Suprapubic skin (tissue), 3 donors: ENCODE measurements around the gene JDP2.

Experiments used
- EP300 ChIP-seq: sonication (generic); formaldehyde crosslinking; IDR thresholded peaks from one replicate; pipeline ENCODE4 v1.6.1; 2017; ENCODE audit warnings: antibody characterized with exemption
- TF ChIP-seq, protein P1 (sequence below), 2 donors: fragments of 200-600 bp in 1 of 2; fragments of 450-650 bp in 1 of 2; sonication (generic) in 1 of 2; IDR thresholded peaks; one replicate each; pipeline ENCODE4 v1.5.1; 2016 to 2019; ENCODE audit warnings: antibody characterized with exemption in 2 of 2, mild to moderate bottlenecking in 1 of 2, moderate library complexity in 1 of 2

DNA sequence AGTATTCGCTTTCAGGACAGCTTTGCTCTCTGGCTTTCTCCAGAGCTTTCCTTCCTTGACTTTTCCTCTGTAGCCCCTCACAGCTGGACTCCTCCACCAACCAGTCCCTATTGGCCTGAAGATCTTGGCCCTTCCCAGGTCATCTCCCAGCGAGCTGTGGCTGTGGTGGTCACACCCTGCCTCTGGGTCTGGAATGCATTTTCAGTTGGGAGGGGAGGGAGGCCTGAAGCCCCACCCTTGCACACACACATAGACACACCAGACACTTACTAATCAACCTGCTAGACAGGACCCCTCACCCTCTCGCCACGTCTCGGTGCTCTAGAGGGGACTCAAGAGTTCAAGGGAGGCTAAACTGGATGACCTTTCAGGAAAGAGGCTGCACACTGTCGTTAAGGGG, 13.9 kb downstream of the JDP2 start:
- TF ChIP-seq, protein P1, sequence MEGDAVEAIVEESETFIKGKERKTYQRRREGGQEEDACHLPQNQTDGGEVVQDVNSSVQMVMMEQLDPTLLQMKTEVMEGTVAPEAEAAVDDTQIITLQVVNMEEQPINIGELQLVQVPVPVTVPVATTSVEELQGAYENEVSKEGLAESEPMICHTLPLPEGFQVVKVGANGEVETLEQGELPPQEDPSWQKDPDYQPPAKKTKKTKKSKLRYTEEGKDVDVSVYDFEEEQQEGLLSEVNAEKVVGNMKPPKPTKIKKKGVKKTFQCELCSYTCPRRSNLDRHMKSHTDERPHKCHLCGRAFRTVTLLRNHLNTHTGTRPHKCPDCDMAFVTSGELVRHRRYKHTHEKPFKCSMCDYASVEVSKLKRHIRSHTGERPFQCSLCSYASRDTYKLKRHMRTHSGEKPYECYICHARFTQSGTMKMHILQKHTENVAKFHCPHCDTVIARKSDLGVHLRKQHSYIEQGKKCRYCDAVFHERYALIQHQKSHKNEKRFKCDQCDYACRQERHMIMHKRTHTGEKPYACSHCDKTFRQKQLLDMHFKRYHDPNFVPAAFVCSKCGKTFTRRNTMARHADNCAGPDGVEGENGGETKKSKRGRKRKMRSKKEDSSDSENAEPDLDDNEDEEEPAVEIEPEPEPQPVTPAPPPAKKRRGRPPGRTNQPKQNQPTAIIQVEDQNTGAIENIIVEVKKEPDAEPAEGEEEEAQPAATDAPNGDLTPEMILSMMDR (IDR thresholded peaks at IDR 0.05): no peak
- TF ChIP-seq EP300: no peak
